HG03342 (cell line): ENCODE data around the gene PABPN1.
"Not testable (repeated sequence)": the region's sequence is repeated elsewhere in the genome, so short reads cannot be mapped to it uniquely, and the experiment has no call there.

Experiments
- ATAC-seq: cut with Tn5 transposase; IDR thresholded peaks from one replicate; pipeline ENCODE4 v1.9.1; 2021; ENCODE audit warnings: mild to moderate bottlenecking, moderate library complexity; ENCODE audit not compliant: unreplicated experiment

Gene PABPN1, protein sequence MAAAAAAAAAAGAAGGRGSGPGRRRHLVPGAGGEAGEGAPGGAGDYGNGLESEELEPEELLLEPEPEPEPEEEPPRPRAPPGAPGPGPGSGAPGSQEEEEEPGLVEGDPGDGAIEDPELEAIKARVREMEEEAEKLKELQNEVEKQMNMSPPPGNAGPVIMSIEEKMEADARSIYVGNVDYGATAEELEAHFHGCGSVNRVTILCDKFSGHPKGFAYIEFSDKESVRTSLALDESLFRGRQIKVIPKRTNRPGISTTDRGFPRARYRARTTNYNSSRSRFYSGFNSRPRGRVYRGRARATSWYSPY

DNA sequence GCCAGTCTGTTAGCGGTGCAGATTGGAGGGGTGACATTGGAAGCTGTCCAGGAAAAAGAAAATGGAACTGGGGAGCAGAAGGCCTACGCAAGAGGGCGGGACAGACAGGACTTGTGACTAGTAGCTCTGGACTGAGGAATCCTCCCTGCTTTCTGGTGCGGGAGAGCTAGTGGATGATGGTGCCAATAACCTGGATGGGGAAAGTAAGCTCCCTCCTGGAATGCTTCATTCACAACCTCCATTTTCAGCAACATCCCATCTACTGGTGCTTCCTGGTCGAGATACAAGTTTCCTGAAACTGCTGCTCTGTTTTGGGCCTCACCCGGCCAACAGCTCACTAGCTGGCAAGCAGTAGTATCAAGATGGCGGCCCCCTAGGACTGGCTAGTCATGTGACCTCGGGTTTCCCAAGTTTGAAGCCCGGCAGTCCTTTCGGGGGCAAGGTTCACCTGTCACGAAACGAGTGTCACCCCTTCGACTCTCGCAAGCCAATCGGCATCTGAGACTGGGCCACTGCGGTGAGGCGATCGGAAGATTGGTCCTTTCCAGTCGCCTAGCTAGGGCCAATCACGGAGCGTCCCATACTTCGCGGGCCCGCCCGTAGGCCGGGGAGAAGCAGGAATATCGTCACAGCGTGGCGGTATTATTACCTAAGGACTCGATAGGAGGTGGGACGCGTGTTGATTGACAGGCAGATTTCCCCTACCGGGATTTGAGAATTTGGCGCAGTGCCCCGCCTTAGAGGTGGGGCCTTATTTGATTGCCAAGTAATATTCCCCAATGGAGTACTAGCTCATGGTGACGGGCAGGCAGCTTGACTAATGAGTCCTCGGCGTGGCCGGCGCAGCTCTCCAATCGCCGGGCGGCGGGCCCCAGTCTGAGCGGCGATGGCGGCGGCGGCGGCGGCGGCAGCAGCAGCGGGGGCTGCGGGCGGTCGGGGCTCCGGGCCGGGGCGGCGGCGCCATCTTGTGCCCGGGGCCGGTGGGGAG lies at the start of gene PABPN1:
TSS of gene PABPN1 (plus strand) at position 874 of the 988 bp plus-strand sequence. CDS start at position 887, 13 bp downstream.
- ATAC-seq = peak; percentile 88

DNA sequence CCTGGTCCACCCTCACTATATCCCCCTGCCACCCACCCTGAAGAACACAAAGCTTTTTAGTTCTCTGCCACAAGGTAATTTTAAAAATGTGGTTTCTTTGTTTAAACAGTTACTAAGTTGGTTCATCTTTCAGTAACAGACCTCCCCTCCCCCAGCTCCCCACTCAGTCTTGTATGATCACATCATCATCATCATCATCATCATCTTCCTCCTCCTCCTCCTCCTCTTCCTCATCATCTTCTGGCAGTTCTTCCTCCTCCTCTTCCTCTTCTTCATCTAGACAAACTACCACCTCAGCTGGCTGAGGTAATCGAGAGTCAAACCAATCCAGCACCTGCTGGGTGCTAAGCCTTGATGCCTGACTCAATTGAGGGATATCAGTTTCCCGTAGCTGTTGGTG lies 45.8 kb upstream of the PABPN1 start:
- ATAC-seq = no peak

DNA sequence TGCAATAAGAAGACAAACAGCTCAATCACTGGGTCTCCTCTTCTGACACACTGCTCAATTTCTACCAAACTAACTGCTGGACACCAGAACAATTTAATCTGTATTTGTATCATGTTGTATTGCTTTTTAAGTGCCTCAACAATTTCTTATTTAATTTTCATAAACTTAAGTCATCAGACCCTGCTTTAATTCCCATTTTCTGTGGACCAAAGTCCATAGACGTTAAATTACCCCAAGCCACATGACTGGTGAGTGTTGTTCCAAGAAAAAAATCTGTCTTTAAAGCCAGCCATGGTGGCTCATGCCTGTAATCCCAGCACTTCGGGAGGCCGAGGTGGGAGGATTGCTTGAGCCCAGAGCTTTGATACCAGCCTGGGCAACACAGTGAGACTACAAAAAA lies 44.1 kb upstream of the PABPN1 start:
- no peak for ATAC-seq

DNA sequence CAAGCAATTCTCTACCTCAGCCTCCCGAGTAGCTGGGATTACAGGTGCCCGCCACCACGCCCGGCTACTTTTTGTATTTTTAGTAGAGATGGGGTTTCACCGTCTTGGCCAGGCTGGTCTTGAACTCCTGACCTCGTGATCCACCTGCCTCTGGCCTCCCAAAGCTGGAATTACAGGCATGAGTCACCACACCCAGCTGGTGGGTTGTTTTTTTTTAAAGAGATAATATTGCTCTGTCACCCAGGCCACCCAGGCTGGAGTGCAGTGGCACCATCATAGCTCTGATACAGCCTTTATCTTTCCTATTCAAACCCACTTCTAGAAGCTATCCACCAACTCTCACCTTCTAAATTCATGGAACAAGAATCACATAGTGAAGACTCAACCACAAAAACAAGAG lies 43.3 kb upstream of the PABPN1 start:
- not testable (repeated sequence) for ATAC-seq

DNA sequence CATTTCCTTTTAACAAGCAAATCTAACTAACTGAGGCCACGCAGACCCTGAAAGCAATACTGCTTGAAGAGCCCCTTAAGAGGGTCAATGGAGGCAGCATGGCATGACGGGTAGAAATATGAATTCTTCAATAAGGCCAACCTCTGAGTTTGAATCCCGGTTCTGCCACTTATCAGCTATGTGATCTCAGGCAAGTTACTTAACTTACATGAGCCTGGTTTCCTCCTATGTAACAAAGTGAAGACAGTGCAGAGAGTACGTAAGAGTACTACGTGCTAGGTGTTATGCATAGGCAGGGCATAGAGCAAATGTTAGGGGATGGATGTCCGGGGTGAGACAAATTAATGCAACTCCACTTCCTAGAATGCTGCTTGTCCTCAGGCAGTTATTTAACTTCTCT lies 40.0 kb upstream of the PABPN1 start:
- no peak for ATAC-seq

DNA sequence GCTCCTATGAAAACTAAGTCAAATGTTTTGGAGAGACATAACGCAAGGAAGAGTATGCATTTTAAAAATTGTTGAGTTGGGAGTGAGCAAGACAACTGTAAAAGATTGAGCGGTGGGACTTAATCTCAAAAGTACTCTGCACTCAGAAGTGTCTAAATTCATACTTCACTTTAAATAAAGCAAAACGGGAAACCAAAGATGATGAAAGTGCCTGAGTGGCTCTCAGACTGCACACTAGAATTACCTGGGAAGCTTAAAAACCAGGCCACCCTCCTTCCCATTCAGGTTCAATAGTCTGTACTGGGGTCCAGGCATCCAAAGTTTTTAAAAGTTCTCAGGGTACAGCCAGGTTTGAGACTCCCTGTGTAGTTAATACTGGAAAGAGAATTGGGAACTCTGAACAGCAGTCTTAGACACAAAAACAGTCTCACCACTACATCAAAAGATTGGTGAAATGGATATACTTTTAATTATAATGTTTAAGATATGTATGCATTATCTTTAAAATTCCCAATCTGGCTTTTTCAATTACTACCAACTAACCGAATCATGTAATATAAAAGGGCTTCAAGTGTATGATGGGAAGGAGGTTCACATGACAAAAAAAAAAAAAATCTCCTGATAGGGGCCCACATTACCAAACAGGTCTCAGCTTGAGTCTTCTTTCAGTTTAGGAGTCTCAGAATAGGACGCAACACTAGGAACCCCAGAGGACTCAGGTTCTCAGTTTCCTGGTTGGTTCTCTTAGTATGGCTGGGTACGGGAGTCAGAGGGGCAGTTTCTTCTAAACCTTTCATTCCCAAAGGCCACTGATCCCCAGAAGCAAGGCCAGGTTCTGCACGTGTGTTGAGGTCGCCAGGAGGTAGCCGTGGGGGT lies 36.4 kb upstream of the PABPN1 start:
- ATAC-seq = no peak

DNA sequence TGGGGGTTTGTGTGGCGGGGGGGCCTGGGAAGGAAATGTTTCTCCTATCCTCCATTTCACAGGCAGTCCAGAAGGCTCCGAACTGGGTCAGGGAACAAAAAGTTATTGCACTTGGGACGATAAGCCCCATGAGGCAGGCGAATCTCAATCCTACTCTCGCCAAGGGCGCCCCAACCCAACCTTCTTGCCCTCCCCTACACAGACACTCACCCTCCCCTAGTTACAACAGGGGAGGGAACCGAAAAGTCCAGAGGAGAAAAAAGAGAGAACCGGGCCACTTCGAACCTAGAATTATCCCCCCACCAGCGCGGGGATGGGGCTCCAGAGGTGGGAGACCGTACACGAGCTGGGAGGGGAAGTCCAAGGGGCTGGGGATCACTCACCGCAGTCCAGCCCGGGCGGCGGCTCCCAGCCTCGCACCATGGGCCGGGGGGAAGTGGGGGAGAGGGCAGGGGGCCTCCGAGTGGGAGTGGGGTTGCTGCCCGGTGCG lies 35.7 kb upstream of the PABPN1 start:
- peak; percentile 21 for ATAC-seq

DNA sequence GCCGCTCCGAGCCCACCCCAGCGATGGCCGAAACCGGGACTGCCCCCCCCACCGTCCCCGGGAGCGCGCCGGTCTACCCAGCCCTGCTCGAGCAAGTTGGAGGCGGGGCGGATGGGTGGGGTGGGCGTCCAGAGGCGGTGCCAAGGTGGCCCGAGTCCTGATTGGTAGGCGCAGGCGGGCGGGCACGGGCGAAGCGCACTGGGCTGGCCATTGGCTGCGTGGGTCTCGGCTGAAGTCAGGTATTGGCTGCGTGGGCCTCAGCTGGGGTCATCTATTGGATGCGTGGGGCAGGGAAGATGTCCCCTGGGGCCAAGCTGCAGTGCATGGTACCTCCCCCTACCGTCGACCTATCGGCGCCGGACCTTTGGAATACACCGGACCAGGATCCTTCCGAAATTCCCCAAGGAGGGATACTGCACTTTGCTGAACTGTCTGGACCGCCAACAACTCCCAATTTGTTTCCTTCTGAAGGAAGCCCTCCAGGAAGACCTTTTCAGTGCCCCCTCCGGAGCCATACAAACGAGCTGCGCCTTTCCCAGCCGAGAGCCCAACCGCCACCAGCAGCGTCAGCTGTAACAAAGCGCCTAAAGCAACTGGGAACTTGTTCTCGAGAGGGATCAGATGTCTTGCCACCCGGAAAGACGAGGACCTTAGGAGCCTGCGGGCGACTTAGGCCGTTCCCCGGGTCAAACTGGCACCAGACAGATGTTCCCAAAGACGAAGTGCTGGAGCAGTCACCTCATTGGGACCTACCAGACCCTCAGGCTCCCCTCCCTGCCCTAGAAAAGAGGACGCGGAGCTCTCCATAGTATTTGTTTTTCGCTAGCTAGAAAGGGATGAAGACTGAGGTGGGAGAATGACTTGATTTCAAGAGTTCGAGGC lies 35.0 kb upstream of the PABPN1 start, which contains the start of gene HOMEZ:
TSS of gene HOMEZ (minus strand) at position 113 of the 882 bp plus-strand sequence. CDS start 180 bp downstream, outside the sequence.
- ATAC-seq = peak; percentile 97

DNA sequence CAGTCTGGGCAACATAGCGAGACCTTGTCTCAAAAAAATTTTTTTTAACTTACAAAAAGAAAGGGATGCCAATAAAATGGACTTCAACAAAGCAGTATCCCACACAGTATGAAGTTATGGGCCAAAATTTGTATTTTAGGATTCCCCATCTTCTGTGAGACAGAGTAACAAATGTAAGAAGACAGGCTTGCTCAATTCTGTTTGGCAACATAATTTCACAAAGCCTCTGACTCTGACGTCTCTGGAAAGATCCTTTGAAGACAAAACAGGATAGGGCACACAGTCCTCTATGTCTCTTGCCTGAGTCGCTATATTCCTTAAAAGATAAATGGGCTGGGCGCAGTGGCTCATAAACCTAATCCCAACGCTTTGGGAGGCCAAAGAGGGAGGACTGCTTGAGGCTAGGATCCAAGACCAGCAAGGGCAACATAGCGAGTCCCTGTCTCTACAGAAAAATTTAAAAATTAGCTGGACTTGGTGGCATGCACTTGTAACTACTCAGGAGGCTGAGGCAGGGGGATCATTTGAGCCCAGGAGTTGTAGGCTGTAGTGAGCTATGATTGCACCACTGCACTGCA lies 34.3 kb upstream of the PABPN1 start:
- ATAC-seq = no peak

DNA sequence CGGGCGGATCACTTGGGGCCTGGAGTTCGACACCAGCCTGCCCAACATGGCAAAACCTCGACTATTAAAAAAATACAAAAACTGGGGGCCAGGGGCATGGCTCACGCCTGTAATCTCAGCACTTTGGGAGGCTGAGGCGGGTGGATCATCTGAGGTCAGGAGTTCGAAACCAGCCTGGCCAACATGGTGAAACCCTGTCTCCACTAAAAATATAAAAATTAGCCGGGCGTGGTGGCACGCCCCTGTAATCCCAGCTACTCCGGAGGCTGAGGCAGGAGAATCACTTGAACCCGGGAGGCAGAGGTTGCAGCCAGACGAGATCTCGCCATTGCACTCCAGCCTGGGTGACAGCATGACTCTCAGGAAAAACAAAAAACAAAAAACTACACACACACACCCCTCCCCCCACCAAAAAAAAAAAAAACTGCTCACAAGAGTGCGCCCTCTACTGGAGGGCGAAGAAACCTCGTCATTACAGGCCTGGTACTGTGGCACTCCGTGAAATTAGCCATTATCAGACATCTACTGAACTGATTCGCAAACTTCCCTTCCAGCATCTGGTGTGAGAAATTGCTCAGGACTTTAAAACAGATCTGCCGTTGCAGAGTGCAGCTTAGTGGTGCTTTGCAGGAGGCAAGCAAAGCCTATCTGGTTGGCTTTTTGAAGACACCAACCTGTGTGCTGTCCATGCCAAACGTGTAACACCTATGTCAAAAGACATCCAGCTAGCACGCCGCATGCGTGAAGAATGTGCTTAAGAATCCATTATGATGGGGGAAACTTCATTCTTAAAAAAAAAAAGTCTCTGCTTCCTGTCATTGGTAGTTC lies 26.3 kb upstream of the PABPN1 start:
- peak; percentile 56 for ATAC-seq

DNA sequence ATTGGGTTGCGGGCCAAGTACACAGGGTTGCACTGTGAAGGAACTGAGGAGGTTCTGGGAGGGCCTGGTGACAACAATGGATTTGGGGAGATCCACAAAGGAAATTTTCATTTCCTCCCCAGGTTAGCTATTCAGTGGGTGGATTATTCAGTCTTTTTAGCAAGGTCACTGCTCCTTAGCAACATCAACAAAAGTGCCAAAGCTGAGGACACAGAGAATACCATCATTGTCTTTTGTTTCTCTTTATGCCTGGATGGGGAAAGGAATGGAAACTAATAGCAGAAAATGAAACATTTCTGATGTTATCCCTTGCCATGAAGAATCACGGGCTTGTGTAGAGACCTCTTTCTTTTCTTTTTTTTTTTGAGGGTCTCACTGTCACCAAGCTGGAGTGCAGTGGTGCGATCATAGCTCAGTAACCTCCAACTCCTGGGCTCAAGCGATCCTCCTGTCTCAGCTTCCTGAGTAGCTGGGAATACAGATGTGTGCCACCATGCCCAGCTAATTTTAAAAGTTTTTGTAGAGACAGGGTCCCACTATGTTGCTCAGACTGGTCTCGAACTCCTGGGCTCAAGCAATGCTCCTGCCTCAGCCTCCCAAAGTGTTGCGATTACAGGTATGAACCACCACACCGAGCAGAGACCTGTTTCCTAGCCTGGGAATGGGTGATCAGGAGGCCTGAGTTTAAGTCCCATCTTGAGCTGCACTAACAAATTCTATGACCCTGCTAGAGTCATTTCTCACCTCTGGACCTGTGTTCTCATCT lies 25.1 kb upstream of the PABPN1 start:
- no peak for ATAC-seq

DNA sequence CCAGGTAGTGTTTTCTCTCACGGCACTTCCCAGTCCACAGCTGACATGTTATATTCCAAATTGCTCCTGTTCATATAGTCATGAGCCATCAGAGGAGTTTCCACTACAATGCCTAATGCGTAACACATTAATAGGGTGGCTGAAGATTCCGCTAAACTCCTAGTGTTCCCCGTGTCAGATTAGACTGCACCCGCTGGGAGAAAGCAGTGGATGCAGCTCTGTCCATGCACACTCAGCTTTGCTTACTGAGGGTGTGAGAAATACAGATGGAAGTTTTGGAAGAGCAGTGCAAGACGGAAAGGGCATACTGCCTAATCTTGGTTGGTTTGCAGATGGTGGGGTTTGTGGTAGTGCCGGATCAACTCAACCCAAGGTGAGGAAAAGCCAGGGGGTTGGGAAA lies 24.2 kb upstream of the PABPN1 start:
- ATAC-seq = no peak

DNA sequence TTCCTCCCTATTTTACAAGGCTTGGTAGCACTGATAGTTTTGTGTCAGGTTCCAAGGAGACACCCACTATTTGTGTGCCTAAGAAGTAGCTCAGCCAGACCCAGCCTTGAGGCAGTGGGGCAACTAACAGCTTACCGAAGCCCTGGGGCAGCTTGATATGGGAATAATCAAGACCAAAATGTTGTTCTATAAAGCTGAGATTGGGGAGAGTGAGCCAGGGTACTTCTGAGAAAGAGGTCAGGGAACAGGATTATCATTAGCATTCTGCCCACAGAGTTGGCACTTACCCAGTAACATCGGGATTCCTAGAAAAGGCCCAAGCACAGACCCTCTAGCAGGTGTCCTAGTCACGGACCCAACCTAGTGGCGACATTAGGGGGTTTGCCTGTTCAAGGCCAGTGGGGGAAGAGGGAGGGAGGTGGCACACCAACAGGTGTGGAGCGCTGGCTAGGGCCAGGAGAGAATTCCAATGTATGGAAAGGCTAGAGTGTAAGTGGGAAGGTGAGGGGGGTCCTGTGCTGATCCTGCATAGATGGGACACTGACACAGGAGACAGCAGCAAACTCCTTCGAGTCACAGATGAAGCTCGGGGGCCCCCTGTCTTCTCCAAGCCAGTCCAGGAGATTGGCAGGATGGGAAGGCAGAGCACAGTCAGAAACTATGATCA lies 23.5 kb upstream of the PABPN1 start:
- no peak for ATAC-seq

DNA sequence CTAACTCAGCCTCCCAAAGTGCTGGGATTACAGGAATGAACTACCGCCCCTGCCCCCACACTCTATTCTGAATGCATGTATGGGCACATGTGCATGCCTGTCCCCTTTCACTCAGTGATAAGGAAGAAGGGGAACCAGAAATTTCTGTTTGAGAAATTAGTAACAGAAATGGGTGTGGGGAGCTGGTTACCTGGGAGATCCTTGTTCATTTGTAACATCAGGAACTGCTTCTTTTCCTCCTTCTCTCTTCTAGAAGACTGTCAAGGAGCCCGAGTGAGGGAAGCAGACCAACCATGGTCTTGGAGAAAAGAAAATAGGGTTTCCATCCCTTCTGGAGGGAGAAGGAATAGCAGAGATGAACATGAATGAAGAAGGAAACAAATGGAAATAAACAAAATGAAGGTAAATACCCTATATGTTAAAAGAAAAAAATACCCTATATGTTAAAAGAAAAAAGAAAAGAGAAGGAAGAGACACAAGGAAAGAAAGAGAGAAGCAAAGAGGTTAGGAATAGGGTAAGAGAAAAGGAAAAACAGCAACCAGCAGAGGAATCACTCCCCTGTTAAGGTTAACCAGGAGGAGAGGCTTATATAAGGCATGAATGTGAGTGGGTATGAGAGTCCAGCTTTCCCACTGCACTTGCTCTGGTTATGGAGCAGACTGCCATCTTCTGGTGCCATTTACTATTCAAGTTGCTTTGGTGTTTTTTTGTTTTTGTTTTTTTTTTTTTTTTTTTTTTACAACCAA lies 21.9 kb upstream of the PABPN1 start:
- no peak for ATAC-seq

DNA sequence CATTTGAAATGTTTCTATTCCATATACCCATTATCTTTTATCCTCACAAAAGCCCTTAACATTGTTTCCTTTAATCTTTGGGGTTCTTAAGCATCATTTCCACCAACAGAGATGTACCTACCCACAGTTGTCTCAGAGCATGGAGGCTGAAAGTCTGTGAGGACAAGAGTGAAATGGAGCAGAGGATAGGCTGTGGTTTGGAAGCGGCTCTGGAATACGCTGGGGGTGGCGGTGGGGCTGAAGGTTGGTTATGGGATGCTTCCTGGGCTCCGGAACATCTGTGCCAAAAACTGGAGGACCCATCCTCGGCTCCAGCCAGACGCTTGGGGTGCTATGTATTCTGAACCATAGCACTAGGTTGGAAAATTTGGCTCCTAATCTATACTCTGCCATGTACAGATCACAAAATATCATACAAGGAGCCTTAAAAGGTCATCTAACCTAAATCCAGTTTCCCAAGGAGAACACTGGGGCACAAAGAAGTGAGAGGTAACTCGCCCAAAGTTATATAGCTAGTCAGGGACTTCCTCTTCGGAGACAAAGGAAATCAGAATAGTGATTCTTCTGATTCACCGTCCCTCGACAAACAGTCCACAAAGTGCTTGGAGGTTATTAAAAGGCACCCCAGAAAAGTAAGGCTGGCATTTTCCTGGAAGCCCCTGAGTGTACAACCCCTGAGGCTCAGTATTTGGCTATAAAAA lies 21.1 kb upstream of the PABPN1 start:
- no peak for ATAC-seq

DNA sequence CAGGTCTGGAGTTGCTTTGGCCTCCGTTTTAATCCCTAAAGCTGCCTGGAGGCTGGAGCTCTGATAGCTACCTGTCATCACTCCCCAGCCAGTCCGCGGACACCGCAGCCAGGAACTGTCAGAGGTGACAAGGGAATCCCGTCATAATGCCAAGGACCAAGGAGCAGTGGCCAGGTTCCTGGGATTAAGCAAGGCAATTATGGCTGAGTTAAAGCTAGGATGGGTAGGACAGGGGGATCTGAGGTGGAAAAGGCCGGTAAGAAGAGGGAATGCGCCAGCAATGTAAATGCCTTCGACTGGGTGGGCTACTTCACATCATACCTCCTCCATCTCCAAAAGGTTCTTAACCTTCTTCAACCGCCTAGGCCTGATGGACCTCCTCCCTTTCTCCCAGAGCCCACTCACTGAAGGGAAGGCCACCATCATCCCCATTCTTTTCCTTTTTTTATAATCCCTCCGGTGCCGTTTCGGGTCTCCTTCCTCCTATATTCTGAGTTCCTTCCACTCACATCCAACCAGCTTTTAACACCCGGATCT lies 20.5 kb upstream of the PABPN1 start:
- no peak for ATAC-seq
